Suprapubic skin (tissue), 4 donors: ENCODE results near the gene EPHB3.

ENCODE experiments used
- EP300 ChIP-seq: sonication (generic); formaldehyde crosslinking; IDR thresholded peaks from one replicate; pipeline ENCODE4 v1.6.1; 2017; ENCODE audit warnings: antibody characterized with exemption
- POLR2AphosphoS5 ChIP-seq, 3 donors: sonication (generic); formaldehyde crosslinking; IDR thresholded peaks; one replicate each; pipeline ENCODE4 v1.6.1; 2017; ENCODE audit warnings: antibody characterized with exemption in 3 of 3

DNA sequence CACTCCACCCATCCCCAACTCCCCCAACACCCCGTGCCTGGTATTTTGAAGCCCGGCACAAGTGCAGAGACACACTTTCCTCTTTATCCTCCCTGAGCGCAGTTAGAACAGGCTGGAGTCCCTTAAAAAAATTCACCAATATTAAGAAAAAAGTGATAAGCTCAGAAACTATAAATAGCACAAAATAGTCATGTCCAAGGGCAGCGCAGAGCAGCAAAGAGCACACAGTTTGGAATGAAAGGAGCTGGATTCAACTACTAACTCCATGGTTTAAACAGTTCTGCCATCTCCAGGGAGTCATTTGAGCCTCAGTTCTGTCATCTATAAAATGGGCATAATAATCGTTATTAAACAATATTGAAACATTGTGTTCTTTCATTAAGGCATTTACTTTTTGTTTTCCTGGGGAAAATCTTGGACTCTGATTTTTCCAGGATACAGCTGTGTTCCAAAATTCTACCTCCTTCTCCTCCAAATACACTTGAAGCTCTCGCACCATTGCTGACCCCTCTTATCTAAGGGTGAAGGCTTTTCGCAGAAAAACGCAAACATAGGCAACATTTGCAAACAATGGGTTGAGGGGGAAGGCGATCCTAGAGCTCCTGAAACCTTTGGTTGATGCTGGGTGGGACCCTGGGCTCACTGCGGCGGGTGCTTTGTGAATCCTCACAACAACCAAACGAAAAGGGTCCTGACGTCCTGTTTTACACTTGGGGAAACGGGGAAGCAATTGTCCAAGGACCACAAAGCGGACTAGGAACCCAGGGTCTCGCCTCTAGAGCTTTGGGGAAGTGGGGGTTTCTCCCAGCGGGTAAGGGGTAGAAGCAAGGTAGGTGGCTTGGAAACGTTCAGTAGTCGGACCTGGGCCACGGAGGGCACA, 41.8 kb downstream of the EPHB3 start:
- no peak for TF ChIP-seq POLR2AphosphoS5 (IDR thresholded peaks at IDR 0.05)
- TF ChIP-seq EP300: no peak
